ENCODE data around the gene UBAC1.

The UBAC1 gene

DNA sequence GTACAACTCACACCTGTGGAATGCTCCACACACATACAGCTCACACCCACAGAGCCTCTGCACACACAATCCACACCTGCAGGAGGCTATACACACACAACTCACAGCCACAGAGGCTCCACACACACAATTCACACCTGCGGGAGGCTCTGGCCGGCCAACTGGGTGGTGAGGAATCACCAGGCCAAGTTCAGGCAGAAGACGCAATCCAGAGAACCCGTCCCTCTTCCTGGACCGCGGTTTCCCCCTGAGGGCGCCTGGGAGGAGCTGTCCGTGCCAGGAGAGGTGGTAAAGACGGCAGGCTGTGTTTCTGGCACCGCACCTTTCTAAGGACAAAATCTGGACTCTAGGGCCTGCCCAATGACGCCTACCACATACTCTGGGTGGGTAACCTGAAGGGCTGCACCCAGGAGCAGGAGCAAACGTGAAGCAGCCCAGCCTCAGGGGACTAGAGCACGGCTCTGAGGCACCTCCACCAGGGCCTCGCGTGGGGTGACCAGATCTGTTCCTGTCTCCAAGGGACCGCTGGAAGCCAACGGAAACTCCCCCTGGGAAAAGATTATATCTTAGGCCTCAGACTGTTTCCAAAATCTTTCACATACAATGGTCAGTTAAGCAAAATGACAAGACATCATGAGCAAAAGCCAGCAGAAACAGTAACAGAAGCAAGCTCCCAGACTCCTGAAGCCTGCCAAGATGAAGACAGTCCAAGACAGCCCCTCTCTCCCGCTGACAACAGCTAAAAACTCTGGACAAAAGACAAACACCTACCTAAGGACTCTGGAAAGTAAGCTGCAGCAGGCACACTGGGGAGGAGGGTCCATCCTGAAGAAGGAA, 70.8 kb downstream of the UBAC1 start:
- in situ Hi-C loops (cut with HindIII; ENCODE audit: low sequenced_read_pairs) = no loop called here
- no peak overlapping the region for H3K4me3 ChIP-seq (ENCODE audit: low read depth, low read length)
- no peak for DNase-seq (ENCODE audit: low read depth, low spot score)
- TF ChIP-seq, protein P1, sequence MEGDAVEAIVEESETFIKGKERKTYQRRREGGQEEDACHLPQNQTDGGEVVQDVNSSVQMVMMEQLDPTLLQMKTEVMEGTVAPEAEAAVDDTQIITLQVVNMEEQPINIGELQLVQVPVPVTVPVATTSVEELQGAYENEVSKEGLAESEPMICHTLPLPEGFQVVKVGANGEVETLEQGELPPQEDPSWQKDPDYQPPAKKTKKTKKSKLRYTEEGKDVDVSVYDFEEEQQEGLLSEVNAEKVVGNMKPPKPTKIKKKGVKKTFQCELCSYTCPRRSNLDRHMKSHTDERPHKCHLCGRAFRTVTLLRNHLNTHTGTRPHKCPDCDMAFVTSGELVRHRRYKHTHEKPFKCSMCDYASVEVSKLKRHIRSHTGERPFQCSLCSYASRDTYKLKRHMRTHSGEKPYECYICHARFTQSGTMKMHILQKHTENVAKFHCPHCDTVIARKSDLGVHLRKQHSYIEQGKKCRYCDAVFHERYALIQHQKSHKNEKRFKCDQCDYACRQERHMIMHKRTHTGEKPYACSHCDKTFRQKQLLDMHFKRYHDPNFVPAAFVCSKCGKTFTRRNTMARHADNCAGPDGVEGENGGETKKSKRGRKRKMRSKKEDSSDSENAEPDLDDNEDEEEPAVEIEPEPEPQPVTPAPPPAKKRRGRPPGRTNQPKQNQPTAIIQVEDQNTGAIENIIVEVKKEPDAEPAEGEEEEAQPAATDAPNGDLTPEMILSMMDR (IDR thresholded peaks at IDR 0.05; ENCODE audit: low read depth, low read length) = no peak

DNA sequence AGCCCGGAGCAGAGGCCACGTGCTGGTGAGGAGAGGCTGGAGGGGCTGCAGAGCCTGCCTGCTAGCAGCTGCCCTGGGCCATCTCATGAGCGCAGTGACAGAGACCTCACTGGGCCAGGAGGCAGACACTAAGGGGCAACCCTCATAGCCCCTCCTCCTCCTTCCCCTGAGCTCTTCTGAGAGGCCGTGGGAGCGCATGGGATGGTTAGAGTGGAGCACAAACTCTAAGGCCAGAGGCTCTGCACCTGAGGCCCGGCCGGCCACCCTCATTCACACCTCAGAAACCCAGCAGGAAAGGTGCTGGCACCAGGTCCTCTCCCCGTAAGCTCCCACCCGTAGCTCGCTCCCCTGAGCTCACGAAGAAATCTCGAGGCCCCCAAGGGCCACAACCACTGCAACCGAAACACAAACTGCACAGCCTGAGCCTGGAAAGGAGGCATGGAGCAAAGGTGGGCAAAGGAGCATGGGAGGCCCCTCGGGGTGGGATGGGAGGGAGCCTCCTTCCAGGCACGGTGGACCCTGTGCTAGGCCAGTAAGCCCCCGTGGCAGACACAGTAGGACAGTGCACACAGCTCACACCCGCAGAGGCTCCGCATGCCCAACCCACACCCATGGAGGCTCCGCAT, 71.5 kb downstream of the UBAC1 start:
- H3K4me3 ChIP-seq (ENCODE audit: low read depth, low read length) = no peak overlapping the region
- in situ Hi-C loops (cut with HindIII; ENCODE audit: low sequenced_read_pairs) = no loop called here
- no peak for DNase-seq (ENCODE audit: low read depth, low spot score)
- TF ChIP-seq, protein P1 (IDR thresholded peaks at IDR 0.05; ENCODE audit: low read depth, low read length) = no peak

DNA sequence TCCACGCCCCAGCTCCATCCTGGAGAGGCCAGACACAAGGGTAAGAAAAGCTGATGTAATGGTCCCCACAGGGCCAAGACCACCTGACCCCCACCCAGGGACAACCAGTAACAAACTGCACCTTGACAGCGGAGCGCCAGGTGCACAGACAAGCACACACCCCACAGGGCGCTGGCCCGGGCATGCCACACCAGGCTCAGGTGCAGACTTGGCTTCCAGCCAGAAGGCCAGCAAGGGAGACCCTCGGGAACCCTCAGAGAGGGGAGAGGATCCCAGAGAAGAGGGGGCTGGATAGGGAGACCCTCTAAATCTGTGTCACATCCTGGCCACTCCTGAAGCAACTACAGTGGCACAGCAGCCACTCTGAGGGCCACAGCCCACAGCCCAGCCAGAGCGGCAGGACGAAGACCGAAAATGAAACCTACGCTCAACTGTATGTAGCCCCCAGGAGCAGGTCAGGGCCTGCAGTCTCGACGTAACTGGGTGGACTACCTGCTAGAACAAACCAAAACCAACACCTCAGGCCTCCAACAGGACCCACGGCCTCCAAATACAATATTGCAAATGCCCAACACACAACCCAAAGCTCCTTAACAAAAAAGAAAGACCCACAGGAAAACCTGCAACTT, 72.3 kb downstream of the UBAC1 start:
- in situ Hi-C loops (cut with HindIII; ENCODE audit: low sequenced_read_pairs) = no loop called here
- no peak for DNase-seq (ENCODE audit: low read depth, low spot score)
- TF ChIP-seq, protein P1 (IDR thresholded peaks at IDR 0.05; ENCODE audit: low read depth, low read length) = no peak
- no peak overlapping the region for H3K4me3 ChIP-seq (ENCODE audit: low read depth, low read length)

DNA sequence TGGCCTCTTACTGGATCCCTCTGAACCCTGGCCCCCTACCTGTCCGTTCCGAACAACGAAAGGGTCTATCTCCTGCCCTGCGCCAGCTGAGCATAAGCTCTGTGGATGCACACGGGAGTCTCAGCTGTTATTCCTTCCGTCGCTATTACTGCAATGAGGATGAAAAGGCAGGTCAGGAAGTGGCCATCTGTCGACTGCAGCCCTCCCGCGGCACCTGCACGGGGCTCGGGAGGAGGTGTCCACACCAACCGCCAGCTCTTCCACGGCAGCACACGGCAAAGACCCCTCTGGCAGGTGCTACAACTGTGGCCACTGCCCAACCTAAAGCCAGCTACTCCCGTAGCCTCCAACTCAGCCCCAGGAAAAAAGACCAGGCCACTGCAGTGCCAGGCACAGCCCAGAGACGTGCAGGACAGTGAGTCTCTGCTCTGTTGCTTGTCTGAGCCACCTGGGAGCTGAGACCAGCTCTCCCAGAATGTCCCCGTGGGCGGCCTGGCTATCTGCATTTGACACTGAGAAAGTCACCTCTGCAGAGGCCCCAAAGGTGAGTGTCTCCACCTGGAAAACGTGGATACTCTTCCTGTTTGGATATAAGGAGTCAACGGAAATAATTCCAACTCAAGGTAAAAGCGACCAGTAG, 72.9 kb downstream of the UBAC1 start:
- in situ Hi-C loops (cut with HindIII; ENCODE audit: low sequenced_read_pairs) = no loop called here
- TF ChIP-seq, protein P1 (IDR thresholded peaks at IDR 0.05; ENCODE audit: low read depth, low read length) = no peak
- no peak for DNase-seq (ENCODE audit: low read depth, low spot score)
- H3K4me3 ChIP-seq (ENCODE audit: low read depth, low read length) = no peak overlapping the region

DNA sequence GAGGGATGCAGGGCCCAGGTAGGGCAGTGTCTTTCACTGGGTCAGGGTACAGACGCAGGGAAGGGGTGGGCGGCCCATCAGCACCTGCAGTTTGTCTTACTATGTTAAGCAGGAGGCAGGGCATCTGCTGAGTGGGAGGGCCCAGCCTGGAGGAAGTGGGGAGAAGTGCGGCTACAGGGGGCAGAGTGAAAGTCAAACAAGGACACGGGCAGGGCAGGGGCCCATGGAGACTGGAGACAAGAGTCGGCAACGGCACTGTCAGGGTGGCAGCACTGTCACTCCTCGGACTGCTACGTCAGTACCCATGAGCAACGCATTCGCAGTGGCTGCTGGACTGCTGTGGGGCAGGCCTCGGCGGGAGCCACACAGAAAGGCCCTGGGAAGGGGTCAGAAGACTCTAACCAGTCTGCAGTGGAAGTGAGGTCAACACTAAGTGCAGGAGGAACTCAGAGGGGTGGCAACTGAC, 73.6 kb downstream of the UBAC1 start:
- in situ Hi-C loops (cut with HindIII; ENCODE audit: low sequenced_read_pairs) = no loop called here
- H3K4me3 ChIP-seq (ENCODE audit: low read depth, low read length) = no peak overlapping the region
- no peak for DNase-seq (ENCODE audit: low read depth, low spot score)
- TF ChIP-seq, protein P1 (IDR thresholded peaks at IDR 0.05; ENCODE audit: low read depth, low read length) = no peak

DNA sequence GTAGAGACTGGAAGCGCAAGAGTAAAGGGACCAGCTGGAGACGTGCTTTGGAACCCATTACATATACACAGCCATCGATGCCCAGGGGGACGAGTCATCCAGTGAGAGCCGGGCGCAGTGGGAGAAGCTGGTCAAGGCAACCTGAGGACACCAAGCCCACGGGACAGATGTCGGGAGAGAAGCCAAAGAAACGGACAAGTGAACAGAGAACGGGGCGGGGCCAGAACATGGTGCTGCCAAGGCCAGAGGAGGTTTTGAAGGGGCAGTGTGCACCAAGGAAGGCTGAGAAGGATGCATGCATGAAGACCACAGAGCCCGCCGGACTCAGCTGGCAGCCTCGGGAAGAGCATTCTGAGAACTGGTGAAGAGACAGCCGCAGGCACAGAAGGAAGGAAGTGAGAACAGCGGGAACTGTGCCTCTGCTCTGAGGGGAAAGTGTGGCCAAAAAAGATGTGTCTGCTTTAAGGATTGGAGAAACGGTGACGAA, 74.1 kb downstream of the UBAC1 start:
- in situ Hi-C loops (cut with HindIII; ENCODE audit: low sequenced_read_pairs) = no loop called here
- TF ChIP-seq, protein P1 (IDR thresholded peaks at IDR 0.05; ENCODE audit: low read depth, low read length) = no peak
- no peak overlapping the region for H3K4me3 ChIP-seq (ENCODE audit: low read depth, low read length)
- DNase-seq (ENCODE audit: low read depth, low spot score) = peak; percentile 40
